C1 segment of cervical spinal cord (tissue), 14 donors: Measurements from ENCODE around the gene TTLL11.
A peak's percentile ranks its signal among the peaks of the same experiment; 100 is the strongest.

Experiments
- DNase-seq, 14 donors: peaks; one replicate each; lab custom pipeline; 2025; lab: John Stamatoyannopoulos, UW

TTLL11 gene

GRCh38 chr9:122051351-122052321 is 41.5 kb downstream of the TTLL11 start:
- DNase-seq = no peak

GRCh38 chr9:122050167-122050566 is 42.9 kb downstream of the TTLL11 start:
- no peak for DNase-seq

GRCh38 chr9:122042056-122042455 is 51.1 kb downstream of the TTLL11 start:
- DNase-seq = no peak

DNA sequence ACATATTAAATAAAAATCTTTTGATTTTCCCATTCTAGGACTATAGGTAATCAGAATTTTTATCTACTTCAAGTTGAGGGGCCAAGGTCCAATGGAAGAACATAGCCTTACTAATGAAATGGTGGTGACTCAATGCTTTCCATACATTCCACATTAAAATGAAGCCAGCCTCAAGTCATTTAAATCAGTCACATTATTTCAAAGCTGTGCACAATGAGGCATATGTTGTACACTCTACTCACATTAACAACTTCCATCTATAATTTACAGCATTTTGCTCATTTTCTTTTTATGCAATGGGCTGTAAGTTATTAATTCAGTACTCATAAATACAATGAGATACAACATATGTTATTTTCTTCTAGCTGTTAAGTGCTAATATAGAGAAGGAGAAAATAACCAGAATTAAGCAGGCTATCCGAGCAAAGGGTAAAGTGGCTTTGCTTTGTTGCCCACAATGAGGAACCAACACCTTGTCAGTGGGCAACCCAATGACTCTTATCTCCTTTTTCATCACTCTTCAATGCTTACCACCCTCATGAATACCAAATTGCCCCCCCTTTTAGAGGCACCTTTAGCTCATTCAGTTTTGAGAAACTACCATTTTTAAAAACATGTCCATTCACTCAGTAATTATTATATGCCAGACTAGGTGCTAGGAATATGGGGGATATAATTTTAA is 52.4 kb downstream of the TTLL11 start:
- DNase-seq = no peak

- peak in 2 of 14 donors; percentile 19 to 26 for DNase-seq
Measured at GRCh38 chr9:122039234-122039633, 53.9 kb downstream of the TTLL11 start.

GRCh38 chr9:122036988-122037387 is 56.1 kb downstream of the TTLL11 start:
- no peak for DNase-seq

GRCh38 chr9:122036408-122036807 is 56.7 kb downstream of the TTLL11 start:
- no peak for DNase-seq

- no peak for DNase-seq
Measured at GRCh38 chr9:122033775-122034373, 59.2 kb downstream of the TTLL11 start.

GRCh38 chr9:122032346-122032745 is 60.8 kb downstream of the TTLL11 start:
- DNase-seq = no peak

- DNase-seq = no peak
Measured at GRCh38 chr9:122031776-122032175, 61.3 kb downstream of the TTLL11 start.

DNA sequence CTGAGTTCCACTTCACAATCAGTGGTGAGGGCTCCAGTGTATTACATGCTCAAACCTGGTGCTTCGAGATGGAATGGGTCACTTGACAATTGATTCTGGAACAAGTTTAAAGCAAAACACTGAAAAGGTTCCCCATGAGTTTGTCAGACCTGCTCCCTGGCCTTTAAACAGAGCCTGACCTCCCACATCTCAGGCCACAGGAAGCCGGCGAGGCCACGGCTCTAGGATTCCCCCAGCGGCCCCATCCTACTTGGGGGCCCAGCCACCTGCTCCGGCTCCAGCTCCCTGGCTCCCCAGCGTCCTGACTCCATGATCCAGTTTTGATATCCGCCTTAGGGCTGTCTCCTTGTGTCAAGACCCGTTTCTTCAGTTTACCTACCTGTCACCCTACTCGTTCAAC is 62.0 kb downstream of the TTLL11 start:
- DNase-seq = no peak

GRCh38 chr9:122030357-122030756 is 62.8 kb downstream of the TTLL11 start:
- no peak for DNase-seq

DNA sequence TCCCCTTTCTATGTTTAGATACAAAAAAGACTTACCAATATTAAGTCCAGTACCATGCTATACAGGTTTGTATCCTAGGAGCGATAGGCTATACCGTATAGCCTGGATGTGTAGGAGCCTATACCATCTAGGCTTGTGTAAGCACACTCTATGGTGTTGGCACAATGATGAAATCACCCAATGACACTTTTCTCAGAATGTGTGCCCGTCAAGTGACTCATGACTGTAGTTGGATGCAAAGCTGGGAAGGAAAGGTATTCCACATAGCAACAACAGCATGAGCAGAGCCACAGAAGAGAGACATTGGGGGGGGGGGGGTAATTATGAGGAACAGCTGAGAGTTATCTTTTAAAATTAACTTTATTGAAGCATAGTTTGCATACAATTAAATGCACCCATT is 63.2 kb downstream of the TTLL11 start:
- DNase-seq = no peak

DNA sequence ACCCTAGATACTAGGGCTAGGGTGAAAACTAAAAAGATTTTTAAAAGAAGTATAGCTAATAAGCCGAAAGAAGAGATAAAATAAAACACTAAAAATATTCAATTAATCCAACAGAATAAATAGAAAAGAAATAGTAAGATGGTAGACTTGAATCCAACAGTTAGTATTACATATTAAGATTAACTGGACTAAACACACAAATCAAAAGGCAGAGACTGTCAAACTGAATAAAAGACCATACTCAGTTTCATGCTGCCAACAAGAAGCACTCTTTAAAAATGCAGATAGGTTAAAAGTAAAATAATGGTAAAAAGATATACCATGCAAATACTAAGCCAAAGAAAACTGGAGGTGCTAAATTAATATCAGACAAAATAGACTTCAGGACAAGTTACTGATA is 65.0 kb downstream of the TTLL11 start:
- no peak for DNase-seq

GRCh38 chr9:122020398-122020797 is 72.7 kb downstream of the TTLL11 start:
- DNase-seq = no peak

- peak in 1 of 14 donors; percentile 65 for DNase-seq
Measured at GRCh38 chr9:122016744-122017143, 76.4 kb downstream of the TTLL11 start.

DNA sequence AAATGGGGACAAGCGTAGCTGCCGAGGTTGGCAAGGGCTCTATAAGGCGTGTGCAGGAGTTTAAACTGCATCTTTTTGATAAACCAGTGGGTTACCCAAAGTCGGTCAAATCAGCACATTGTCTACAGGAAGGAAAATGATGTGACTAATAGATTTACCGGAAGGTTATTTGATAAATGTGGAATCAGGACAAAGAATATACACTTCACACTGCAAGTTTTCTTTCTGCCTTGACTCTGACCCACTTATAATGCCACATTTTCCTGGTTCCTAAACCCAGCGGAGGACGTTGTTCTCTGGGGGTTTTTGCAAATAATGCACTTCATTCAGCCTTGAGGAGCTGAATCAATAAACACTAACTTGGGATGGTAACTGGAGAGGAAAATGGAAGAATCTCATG is 76.8 kb downstream of the TTLL11 start:
- no peak for DNase-seq

GRCh38 chr9:122015170-122015821 is 77.8 kb downstream of the TTLL11 start:
- peak in 1 of 14 donors; percentile 67 for DNase-seq

DNA sequence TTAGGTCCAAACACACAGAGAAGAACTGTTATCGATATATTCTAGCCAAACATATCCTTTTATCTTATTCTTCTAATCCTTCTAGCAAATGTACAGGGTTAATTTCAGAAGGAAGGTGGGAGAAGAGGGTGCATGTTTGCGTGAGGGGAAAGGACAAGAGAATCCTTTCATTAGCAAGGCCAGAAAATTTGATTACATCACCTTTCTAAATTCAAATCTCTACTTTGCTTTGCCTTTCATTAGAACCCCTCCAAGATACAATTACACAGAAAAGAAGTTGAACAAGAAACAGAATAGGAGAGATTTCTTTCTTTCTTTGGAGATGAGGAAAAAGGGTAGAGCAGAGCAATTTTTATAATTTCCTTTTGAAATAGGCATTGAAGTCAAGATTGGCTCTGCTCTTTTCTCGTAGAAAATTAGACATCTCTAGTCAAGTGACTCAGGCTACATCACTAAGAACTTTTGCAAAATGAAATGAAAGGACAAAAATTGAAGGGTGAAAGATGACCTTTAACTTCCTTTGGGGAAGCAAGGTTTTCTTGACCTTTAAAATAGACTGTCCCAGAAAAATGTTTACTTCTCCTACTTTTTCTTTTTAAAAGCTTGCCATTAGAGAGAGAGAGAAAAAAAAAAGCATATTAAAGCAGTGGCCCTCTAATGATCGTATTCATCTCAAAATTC is 81.2 kb downstream of the TTLL11 start:
- DNase-seq = no peak

GRCh38 chr9:122008559-122008958 is 84.5 kb downstream of the TTLL11 start:
- DNase-seq = peak in 1 of 14 donors; percentile 54

DNA sequence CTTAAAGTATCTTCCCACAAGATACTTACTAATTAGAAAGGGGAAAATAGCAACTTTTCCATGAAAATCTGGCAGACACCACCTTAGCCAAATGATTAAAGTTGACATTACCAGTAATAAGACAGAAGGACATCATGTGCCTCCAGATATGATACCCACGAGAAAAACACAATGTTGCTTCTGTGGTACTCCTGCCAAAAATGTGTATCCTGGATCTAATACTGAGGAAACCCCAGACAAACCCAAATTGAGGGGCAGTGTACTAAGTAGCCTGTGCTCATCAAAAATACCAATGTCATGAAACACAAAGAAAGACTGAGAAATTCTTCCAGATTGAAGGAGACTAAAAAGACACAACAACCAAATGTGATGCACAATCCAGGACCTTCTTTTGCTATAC is 85.3 kb downstream of the TTLL11 start:
- no peak for DNase-seq
